ENCODE measurements around the gene CROT.

CROT gene

GRCh38 chr7:87413951-87414793 lies 68.7 kb downstream of the CROT start:
- peak; percentile 10 for DNase-seq (ENCODE audit: low spot score)

- no peak for DNase-seq (ENCODE audit: low spot score)
These were observed 69.3 kb downstream of the CROT start for GRCh38 chr7:87414794-87415188.

- peak; percentile 68 for DNase-seq (ENCODE audit: low spot score)
These were observed 71.5 kb downstream of the CROT start for GRCh38 chr7:87416682-87417587.

DNA sequence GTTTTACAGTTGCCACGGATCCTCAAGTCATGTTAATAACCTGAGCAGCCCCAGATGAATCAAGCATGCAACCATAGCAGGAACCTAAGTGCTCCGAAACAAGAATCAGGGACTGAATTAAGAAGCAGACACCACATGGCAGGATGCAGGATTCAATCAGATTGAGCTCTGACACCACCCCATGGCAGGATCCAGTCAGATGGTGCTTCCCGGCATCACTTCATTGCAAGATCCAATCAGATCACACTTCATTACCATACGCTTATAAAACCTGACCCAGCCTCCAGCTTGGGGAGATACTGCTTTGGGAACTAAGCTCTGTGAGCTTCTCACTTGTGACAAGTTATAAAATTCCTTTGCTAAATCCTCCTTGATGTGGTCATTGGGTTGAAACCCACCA lies 74.7 kb downstream of the CROT start:
- no peak for DNase-seq (ENCODE audit: low spot score)

DNA sequence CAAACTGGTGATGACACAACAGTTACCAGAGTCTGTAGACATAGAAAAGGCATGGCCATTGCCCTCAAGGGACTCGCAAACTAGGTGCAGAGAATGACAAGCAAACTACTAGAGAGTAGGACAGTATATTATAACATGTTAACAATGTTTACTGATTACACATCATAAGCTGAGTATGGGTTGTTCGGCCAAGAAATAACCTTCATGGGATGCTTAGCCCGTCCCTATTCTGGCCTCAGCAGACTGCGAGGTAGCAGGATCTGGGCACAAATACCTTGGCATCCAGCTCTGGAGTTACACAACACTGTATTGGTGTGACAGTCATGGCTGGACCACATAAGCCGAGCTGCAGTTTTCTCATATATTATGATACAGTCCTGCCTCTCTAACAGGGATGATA lies 78.6 kb downstream of the CROT start:
- no peak for DNase-seq (ENCODE audit: low spot score)

GRCh38 chr7:87426160-87426559 lies 80.7 kb downstream of the CROT start:
- DNase-seq (ENCODE audit: low spot score) = no peak

DNA sequence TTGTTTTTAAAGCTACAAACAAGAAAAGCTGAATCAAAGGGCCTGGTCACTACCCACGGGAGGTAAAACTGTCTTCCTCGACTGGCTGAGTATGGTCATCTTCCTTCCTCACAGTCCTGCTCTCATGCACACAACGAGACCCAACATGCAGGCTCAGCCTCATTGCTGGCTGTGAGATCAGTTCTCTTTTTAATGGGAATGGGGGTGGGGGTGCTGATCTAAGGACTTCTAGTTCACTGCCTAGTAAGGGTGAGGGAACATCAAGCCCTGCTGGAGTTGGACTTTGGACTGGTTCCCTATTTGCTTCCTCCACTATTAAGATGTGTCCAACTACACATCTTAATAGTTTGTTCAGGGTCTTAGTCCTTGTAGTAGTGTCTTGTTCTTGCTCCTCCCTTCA lies 81.8 kb downstream of the CROT start:
- DNase-seq (ENCODE audit: low spot score) = no peak

DNA sequence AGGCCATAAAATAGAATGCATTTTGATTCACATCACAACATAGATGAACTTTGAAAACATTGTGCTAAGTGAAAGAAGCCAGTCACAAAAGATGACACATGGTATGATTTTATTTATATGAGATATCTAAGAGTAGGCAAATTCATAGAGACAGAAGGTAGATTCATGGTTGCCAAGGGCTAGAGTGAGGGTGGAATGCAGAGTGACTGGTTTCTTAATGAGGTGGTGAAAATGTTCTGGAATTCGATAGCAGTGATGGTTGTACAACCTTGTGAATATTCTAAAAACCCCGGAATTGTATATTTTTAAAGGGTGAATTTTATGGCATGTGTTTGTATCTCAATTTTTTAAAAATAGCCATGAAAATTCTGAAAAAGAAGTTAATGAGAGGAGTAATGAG lies 87.1 kb downstream of the CROT start:
- no peak for DNase-seq (ENCODE audit: low spot score)

GRCh38 chr7:87435546-87435945 lies 90.1 kb downstream of the CROT start:
- DNase-seq (ENCODE audit: low spot score) = peak; percentile 24

DNA sequence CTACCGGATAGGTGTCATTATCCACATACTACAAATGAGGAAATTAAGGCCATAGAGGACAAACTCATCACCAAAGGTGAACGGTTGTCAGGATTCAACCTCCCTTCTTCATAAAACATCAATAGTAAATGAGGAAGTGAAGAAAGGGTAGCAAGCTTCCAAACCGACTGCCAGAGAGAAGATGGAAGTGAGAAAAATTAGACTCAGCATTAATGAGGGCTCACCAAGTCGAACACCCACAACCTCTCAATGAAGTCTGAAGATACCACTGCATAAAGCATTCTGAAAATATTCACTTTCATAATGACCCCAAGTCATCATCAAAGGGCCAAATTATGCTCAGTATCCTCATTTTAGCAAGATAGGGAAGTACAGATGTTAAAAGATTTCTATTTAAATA lies 100.4 kb downstream of the CROT start:
- no peak for DNase-seq (ENCODE audit: low spot score)

- DNase-seq (ENCODE audit: low spot score) = no peak
These were observed 101.7 kb downstream of the CROT start for GRCh38 chr7:87447116-87447635.

DNA sequence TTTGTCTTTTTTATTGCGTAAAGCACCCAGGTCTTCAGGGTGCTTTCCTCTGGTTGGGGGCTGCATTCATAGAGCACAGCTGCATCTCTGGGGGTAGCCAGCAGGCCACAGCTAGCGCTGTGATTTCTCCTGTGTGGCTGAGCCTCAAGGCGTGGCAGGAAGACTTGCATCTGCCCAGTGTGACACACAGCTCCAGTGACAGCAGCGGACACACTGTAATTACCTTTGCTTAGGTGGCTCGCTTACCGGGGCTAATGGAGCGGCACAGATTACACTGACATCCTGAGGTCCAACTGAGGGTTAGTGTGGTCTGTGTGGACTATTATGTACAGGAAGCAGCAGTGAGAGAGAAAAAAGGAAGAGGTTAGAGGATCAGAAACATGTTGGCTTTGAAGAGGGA lies 102.9 kb downstream of the CROT start:
- no peak for DNase-seq (ENCODE audit: low spot score)

Data from COLO829 (cell line).